GM18505 (cell line): ENCODE measurements around the gene JARID2.

ENCODE experiments used
- ATAC-seq: cut with Tn5 transposase; IDR thresholded peaks from one replicate; pipeline ENCODE4 v1.9.1; 2021; ENCODE audit not compliant: unreplicated experiment
- POLR2A ChIP-seq: IDR thresholded peaks from 4 replicates; pipeline ENCODE4 v1.6.1; 2011; ENCODE audit warnings: borderline replicate concordance; ENCODE audit not compliant: insufficient read depth, insufficient read length; ENCODE audit errors: extremely low read depth

Gene JARID2

DNA sequence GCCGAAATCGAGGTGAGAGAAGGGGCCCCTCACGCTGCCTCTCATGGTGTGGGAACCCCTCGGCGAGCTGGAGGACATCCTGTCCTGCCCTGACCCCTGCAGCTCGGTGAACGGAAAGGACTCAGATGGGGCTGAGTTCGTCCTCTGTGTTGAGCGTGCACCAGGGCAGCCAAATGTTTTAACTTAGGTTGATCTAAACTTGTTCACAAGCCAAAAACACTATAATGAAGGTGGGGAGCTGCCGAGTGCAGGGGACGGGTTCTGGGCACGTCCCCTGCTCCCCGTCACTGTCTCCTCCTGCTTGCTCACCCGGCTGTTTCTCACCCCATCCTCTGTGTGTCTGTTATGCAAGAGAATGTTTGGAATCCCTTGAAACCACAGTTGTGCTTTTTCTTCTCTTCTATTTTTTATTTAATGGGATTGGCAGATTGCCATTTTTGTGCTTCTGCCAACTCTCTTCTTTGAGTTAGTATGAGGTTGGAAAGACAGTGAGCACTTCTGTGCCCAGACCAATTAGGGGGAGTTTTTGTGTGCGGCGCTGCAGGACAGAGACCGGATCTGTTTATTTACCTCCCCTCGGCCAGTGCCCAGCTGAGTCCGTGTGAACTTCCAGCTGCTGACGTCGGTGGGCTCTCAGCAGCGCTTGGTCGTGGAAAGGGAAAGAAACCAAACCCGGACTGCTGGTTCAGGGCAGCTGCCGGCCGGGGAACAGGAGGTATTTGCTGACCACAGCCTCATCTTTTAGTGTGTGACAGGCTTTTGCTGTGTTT is 258.9 kb downstream of the JARID2 start:
- TF ChIP-seq POLR2A: no peak
- ATAC-seq: no peak

DNA sequence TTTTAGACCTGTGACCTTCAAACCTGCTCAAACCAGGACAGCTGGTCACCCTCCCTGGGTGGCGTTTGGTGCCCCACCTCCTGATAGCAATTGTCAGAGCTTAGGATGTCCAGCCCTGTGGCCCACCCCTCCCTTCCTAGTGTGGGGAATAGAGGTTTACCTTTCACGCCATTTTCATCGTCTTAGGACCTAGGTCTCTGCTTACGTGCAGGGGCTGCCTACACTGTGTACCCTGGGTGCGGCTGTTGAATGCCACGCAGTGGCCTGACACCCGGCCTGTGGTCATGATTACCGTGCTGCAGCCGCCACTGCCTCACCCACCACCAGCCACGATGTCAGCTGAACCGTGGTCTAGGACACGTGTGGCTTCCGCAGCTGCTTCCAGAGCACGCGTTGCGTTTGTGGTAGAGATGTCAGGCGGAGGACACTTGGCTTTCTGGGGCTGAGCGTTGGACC is 259.6 kb downstream of the JARID2 start:
- no peak for ATAC-seq
- no peak for TF ChIP-seq POLR2A

DNA sequence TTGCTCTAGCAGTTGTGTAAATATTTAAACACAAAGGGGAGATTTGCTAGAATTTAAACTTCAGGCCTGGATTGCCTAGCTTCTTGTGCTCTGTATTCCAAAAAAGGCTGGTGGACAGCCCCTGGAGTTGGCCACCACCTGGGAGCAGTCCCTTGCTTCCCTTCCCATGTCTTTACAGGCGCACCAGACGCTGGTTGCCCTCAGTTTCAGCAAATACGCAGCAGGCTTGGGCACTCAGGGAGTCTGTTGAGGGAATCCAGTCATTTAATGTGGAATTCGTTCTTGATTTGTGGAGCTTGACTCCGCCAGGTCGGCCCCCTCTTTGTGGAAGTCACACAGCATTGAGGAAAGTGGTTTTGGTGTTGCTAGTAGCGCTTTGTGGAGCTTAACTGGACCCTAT is 260.2 kb downstream of the JARID2 start:
- no peak for ATAC-seq
- no peak for TF ChIP-seq POLR2A

DNA sequence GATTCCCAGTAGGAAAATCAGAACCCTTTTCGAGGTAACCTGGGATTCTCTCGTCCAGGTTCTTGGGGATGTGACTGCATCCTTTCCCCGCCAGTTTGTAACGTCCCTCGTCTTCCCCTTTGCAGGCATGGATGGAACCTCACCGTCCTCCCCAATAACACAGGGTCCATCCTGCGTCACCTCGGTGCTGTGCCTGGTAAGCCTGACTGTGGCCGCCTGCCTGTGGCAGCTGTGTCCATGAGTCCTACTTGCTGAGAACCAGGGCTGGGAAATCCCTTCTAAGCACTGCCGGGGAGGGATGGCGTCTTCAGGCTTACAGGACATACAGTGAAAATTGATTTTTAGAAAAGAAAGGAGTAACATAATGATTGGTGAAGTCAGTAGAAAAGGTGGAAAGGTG is 261.4 kb downstream of the JARID2 start:
- no peak for TF ChIP-seq POLR2A
- no peak for ATAC-seq

DNA sequence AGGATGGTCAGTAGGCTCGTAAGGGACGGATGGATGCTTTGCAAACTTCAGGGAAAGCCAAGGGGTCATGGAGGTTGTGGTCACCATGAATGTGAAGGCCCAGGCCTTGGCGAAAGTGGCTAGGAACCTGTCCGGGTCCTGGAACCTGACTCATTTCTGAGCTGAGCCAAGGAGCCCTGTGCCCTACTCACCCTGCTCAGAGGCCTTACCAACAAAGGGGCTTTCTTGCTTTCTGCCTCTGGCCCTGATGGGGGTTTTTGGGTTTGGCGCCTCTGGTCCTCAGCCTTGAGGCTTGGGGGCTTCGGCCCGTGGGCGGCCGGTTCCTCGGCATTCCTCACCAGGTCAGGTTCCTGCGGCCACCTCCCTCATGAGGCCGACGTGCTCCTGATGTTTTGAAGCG is 261.9 kb downstream of the JARID2 start:
- no peak for ATAC-seq
- no peak for TF ChIP-seq POLR2A

DNA sequence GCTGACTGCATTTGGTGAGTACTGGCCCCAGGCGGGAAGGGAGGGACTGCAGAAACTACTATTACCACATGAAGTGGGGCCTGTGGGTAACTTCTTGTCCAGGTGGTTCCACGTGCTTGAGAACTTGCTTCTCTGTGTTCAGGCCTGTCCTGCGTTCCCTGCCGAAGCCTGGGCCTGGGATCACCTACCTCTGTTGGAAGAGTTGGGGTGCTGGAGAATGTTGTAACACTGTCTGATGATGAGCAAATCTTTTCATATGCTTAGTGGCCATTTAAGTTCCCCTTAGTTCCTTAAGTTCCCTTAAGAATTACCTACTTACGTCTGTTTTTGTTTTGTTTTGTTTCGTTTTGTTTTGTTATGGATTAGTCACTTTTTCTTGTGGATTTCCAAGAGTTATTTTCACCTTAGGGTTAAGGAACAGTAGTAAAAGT is 262.6 kb downstream of the JARID2 start:
- ATAC-seq: no peak
- no peak for TF ChIP-seq POLR2A

DNA sequence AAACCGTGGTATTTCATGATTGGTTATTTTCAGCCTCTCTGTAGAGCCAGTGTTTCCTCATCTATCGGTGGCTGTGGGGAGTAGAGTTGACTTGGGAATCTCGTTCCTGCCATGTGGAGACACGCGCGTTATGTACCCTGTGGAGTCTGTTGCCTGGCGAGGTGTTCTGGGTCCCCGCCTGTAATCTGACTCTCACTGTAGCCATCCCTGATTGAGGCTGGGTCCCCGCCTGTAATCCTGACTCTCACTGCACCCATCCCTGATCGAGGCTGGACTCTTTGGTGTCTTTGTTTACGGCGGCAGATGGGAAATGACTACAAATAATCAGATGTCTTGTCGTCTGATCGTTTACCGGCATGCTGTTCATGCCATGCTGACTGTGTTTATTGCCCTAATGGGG is 263.1 kb downstream of the JARID2 start:
- ATAC-seq: no peak
- no peak for TF ChIP-seq POLR2A

DNA sequence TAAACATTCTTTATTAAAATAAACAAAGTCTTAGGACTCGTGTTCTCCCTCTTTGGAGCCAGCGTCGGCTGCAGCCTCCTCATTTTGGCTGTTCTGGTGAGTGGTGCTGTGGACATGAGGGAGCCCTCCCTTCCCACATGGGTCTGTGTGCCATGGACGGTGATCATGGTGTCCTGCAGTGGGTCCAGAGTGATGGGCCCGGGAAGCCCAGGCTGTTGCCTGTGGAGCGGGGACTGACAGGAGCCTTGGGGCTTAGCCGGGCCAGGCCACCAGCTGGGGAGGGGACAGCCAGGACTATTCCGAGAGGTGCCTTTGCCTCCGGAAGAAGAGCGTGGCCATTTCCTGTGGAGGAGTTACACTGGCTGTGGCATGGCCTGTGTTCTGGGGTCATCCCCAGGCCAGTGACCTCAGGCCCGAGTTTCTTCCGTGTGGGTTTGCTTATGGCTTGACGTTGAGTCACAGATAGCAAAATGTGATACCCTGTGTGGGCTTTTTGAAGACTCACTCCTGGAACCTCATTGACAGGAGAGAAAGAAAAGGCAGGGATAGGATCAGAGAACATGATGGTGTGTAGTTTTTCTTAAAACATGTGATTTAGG is 263.6 kb downstream of the JARID2 start:
- no peak for ATAC-seq

DNA sequence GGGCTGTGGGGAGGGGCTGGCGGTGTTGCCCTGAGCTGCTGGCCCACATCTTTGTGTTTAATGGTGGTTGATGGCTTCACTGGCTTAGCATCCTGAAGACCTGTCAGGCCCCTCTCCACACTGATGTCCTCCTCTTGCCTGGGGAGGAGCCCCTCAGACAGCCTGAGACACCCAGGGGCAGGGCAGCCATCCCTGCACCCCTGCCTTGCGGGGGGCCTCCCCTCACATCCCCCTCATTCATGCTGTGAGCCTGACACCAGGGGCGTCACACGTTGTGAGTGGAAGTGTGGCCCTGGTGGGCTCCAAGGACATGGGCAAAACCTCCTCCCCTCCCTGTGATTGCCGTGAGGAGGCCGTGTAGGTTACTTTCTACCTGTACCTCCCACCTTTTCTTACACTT is 264.3 kb downstream of the JARID2 start:
- ATAC-seq: no peak
- no peak for TF ChIP-seq POLR2A

More for the DNA sequence above, 263.6 kb downstream of the JARID2 start:
- TF ChIP-seq POLR2A: no peak

DNA sequence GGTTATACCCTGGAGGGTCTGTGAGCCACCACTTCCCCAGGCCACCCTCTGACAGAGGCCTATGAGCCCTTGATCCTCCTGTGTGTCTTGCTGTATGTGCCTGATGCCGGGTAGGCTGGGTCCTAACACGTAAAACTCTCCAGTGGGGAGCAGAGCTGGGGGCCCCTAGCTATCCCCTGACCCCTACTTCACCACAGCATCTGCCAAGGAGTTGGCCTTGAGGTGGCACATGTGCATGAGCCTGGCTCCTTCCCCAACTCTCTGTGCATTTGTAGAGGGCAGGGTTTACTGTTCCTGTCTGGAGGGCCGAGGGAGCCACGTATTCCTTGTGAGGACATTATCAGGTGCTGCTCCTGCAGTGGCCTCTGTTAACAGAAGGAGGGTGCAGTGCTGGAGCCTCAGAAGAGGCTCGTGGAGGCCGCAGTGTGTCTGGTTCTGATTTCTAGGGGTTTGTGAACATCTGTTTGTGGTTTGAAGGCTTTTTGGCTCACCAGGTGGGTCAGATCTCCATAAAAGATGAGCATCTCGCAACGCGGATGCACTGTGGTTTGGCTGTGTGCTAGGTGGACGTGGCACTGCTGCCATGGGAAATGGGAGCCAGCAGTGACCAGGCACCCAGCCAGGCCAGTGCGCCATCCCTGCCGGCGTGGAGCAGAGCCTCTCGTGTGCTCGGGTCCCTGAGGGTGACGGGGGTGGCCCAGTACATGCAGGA is 264.8 kb downstream of the JARID2 start:
- ATAC-seq: no peak

DNA sequence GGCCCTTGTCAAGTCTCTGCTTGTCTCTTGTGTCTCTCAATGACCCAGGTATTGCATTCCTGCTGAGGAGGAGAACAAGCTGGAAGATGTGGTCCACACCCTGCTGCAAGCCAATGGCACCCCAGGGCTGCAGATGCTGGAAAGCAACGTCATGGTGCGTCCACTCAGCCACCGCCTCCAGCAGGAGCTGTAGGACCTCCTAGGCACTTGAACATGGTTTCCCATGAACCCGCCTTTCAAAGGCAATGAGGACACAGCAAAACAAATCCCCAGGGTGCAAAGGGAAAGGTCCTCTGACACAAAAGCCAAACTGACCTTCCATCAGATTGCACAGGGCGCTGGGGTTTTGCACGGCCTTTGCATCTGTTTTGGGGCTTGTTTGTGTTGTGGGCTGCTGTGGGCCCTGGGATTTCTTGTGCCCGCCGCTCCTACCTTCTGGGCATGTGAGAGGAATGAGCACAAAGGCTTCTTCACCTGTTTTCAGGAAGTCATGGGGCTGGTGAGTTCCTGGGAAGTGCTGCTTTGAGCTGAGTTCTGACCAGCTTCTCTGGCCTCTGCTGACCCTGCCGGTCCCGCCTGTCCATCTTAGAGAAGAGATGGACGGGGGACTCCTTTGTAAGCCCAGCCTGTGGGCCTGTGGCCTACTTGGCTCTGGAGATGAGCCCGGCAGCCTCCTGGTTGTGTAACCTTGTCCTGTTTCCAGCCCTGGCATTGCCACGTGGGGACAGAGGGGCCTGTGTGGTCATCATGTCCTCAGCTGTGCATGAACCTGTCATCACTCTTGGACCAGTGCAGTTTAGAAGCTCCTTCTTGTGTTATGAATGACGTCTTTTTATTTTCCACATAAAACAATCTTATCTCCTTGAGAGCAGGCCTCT is 265.6 kb downstream of the JARID2 start:
- ATAC-seq: no peak
- TF ChIP-seq POLR2A: no peak

More for the DNA sequence above, 264.8 kb downstream of the JARID2 start:
- TF ChIP-seq POLR2A: no peak

DNA sequence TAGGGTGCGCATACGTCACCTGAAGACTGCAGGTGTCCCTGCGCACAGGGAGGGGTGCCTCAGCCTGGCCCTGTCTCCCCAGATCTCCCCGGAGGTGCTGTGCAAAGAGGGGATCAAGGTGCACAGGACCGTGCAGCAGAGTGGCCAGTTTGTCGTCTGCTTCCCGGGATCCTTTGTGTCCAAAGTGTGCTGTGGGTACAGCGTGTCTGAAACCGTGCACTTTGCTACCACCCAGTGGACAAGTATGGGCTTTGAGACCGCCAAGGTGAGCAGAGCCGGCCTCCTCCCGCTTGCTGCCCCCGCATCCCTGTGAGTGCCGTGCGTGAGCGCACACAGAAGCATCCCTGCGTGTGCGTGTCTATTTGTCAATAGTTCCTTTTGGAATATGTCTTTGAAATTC is 266.3 kb downstream of the JARID2 start:
- no peak for TF ChIP-seq POLR2A
- ATAC-seq: no peak

DNA sequence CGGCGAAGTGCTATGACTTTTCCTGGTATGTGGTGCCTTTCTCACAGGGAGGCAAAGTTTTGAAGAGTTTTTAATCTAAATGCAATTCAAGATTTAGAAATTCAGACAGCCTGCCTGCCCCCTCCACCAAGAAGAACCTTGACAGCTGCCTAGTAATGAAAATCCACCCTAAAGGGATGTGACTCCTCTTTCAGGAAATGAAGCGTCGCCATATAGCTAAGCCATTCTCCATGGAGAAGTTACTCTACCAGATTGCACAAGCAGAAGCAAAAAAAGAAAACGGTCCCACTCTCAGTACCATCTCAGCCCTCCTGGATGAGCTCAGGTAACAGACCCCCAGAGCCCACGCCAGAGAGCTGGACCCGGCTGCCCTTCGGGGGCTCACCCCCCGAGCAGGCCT is 266.9 kb downstream of the JARID2 start:
- ATAC-seq: no peak
- no peak for TF ChIP-seq POLR2A
